GM12875 (cell line): Measurements from ENCODE around the gene SLC49A4.

Source experiments
- H3K4me3 ChIP-seq: one replicate; pipeline ENCODE4 v1.5.1; 2011; ENCODE audit warnings: low read depth, low read length, control low read depth
- CTCF ChIP-seq: IDR thresholded peaks from 2 replicates; pipeline ENCODE4 v1.5.1; 2011; ENCODE audit warnings: low read depth, mild to moderate bottlenecking, control low read depth, inconsistent platforms, low read length, moderate library complexity, borderline replicate concordance; ENCODE audit not compliant: insufficient read depth

The SLC49A4 gene

DNA sequence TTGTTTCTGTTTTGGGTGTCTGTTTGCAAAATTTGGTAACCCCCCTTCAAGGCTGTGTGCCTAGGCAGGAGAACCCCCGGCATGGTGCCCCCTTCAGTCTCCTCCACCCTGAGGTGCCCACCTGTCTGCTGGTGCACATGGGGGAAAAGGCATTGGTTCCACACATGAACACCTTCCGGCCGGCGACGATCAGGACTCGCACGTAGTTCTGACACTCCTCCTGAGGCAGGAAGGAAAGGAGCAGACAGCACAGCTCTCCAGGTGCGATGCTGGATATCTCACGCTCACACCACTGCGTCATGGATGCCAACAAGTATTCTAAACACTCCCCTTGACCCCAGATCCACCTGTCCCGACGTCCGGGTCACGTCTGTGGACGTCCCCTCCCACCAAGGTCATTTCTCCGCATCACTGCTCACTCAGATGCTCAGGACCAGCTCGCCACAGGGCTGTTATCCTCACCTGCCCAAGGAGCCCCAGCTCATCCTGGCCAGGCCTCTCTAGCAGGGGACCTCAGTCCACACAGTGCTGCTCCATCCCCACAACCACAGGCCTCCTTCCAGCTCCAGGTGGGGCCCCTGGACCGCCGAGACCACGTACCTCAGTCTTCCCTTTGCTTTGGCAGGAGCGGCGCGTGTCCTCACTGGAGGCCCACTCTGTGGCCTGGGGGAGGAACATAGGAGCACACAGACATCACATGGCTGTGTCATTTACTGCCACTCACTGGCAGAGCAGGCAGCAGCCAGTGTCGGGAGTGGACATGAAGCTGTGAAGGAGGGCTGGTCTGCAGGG, 133.7 kb downstream of the SLC49A4 start:
- H3K4me3 ChIP-seq, result no peak overlapping the region
- TF ChIP-seq CTCF, result no peak

GRCh38 chr3:122929188-122930062, 134.6 kb downstream of the SLC49A4 start:
- no peak overlapping the region for H3K4me3 ChIP-seq
- TF ChIP-seq CTCF, result no peak

DNA sequence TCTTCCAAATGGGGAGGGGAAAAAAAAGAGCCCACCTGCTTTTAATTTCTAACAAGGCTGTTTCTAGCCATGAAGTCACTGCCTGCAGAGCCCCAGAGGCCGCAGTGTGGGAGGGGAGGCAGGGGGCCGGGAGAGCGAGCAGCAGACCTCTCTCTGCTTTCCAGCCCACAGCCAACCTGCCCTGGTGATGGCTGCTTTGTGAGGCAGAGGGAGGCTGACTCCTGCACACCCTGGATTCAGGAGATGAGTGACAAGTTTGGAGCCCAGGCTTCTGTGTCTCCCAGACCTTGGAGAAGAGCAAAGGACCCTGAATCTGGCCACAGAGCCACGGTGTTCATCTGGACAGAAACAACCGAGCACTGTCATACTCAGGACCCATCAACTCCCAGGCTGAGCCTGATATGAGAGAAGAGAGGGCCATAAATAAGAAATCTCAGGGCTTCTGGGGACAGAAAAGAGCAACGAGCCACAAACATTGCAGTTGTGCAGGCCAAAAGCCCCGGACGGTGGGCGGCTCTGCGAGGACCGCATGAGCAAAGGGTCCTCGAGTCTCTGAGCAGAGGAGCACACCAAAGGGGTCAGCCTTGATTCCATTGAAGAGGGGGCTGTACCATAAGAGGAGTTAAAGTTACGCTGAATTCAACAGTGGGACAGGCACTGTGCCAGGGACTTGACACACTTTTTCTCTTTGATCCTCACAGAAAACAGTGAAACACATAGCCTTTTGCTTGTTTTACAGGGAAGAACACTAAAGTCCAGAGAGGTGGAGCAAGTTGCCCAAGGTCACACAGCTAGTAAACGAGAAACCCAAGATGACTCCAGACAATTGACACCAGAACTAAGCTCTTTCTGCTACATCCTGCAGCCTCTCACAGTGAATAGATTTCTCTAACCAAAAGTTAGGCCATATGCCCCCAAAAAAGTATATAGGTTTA, 135.5 kb downstream of the SLC49A4 start:
- H3K4me3 ChIP-seq, result no peak overlapping the region
- no peak for TF ChIP-seq CTCF
